Measurements from ENCODE around the gene PLXNA4. TPM values are rescaled to one million over a fixed set of nuclear protein-coding genes. Genes with fewer than 3 reads are reported as not detected.

Gene PLXNA4
- total RNA-seq, 1 experiment from 2014 or later, result 0.10 TPM

DNA sequence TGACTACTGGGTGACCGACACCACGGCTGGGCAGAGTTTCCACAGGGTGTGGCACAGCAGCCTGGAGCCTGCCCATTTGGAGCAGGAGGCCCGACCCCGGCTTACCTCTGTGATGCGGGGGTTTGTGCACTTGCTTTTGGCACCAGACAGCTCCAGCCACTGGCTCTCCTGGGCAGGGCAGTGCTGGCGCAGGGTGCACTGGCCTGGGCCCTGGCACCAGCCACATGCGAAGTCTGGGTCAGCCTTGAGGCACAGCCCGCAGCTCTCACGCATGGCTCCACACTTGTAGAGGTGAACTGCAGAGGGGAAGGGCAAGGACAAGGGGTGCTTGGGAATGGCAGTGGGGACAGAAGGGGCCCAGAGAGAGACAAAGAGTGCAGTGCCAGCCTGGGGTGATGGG lies 373.7 kb downstream of the PLXNA4 start:
- intact Hi-C loops (cut with micrococcal nuclease; ENCODE audit: unreplicated experiment) (no loop called here), in situ Hi-C loops (cut with HindIII; ENCODE audit: low pct_unique_long_range_greater_than_20kb, low sequenced_read_pairs) (no loop called here)
- CTCF ChIA-PET, result no interaction called here
- BruUV-seq (replicated peaks), result no TSS peak
- ATAC-seq (no peak), DNase-seq (ENCODE audit: low read depth, low spot score) (no peak)
- no peaks in the 10 kb centered on the region for H3K9me3 ChIP-seq (ENCODE audit: control insufficient read depth, insufficient read depth, low read depth, low read length)
- H3K27ac ChIP-seq (ENCODE audit: low read length), result no peak overlapping the region
- no peak overlapping the region for H3K4me3 ChIP-seq (ENCODE audit: low read depth in 2 of 2, low read length in 2 of 2)
- H3K4me1 ChIP-seq (ENCODE audit: control insufficient read depth, insufficient read depth, low read length), result no peaks in the 10 kb centered on the region
- POLR2A ChIA-PET, result no interaction called here
- no peaks in the 10 kb centered on the region for H3K27me3 ChIP-seq (ENCODE audit: control insufficient read depth, insufficient read depth, low read length)
- TF ChIP-seq REST (IDR thresholded peaks at IDR 0.05; ENCODE audit: insufficient read depth in 1 of 2, low read depth in 2 of 2, low read length in 1 of 2) (no peak), POLR2AphosphoS5 (IDR thresholded peaks at IDR 0.05; ENCODE audit: low read depth, low read length) (no peak), CTCF (IDR thresholded peaks at IDR 0.05) (no peak), TCF7L2 (IDR thresholded peaks at IDR 0.05; ENCODE audit: low read depth, low read length) (no peak), SIN3A (IDR thresholded peaks at IDR 0.05; ENCODE audit: borderline replicate concordance, insufficient read depth, low read depth, low read length) (no peak)
- H3K36me3 ChIP-seq (ENCODE audit: control insufficient read depth, insufficient read depth, low read length), result no peaks in the 10 kb centered on the region

DNA sequence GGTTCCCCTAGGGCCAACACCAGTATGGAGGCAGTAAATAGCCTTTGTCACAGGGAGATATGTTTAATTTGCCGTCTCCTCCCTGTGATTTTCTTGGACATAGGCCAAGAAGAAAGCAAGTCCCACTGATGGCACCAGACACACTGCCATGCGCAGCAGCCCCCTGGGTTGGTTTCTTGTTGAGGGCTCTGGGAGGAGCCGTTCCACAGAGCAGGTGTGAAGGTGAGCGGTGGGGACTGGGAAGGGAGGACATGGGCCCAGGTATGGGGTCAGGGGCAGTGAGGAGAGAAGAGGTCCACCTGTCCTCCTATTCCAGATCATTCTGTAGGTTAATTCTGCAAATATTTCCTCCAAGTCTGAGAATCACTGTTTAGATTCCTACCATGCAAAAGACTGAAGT lies 376.1 kb downstream of the PLXNA4 start:
- Histone ChIP-seq H3K36me3 (ENCODE audit: control insufficient read depth, insufficient read depth, low read length) (no peaks in the 10 kb centered on the region), H3K4me3 (ENCODE audit: low read depth in 2 of 2, low read length in 2 of 2) (no peak overlapping the region), H3K9me3 (ENCODE audit: control insufficient read depth, insufficient read depth, low read depth, low read length) (no peaks in the 10 kb centered on the region), H3K4me1 (ENCODE audit: control insufficient read depth, insufficient read depth, low read length) (no peaks in the 10 kb centered on the region), H3K27me3 (ENCODE audit: control insufficient read depth, insufficient read depth, low read length) (no peaks in the 10 kb centered on the region), H3K27ac (ENCODE audit: low read length) (no peak overlapping the region)
- intact Hi-C loops (cut with micrococcal nuclease; ENCODE audit: unreplicated experiment), result no loop called here
- ChIA-PET POLR2A (no interaction called here), CTCF (no interaction called here)
- no peak for DNase-seq (ENCODE audit: low read depth, low spot score)
- no peak for TF ChIP-seq REST (IDR thresholded peaks at IDR 0.05; ENCODE audit: insufficient read depth in 1 of 2, low read depth in 2 of 2, low read length in 1 of 2)
- BruUV-seq (replicated peaks), result no TSS peak
- no peak for ATAC-seq
- in situ Hi-C loops (cut with HindIII; ENCODE audit: low pct_unique_long_range_greater_than_20kb, low sequenced_read_pairs), result no loop called here

Data from Panc1 (cell line).